ENCODE results near the gene MICALL1. TPM values are rescaled to one million over a fixed set of nuclear protein-coding genes. Genes with fewer than 3 reads are reported as not detected.
A peak's percentile ranks its signal among the peaks of the same experiment; 100 is the strongest.
"Not testable (repeated sequence)": the region's sequence is repeated elsewhere in the genome, so short reads cannot be mapped to it uniquely, and the experiment has no call there.

The MICALL1 gene
- total RNA-seq, 1 donor from 2014 or later: 31.1 TPM

DNA sequence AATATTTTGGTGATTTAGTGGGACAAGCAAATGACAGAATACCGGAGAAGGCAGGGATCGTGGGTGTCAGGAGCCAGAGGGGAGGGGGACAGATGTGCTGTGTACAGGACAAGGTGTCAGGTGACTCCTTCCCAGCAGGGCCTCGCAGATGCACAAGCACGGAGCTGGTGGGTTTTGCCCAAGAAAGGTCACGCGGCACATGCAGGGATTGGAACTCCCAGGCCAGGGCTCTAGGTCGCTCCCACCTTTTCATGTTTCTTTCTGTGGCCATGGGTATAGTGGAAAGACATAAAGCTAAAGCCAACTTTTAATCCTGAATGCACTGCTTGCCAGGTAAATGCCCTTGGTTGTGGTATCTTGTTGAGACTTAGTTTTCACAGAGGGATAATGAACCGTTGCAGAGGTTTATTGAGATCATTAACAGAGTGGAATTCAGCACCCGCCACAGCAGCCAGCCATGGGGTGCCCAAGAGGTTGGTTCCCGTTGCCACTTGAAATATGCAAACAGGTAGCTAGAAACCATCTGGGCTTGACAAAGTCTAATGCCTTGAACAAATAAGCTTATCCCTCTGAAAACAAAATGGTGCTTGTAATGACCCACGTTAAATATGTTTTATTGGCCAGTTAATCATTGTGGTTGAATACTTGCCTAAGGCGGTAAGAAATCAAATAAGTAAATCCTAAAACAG lies 37.2 kb downstream of the MICALL1 start:
- intact Hi-C loops (cut with micrococcal nuclease): no loop called here
- Mint-ChIP-seq H3K27me3 (ENCODE audit: insufficient read depth) (no peaks in the 10 kb centered on the region), H3K9me3 (no peaks in the 10 kb centered on the region)

DNA sequence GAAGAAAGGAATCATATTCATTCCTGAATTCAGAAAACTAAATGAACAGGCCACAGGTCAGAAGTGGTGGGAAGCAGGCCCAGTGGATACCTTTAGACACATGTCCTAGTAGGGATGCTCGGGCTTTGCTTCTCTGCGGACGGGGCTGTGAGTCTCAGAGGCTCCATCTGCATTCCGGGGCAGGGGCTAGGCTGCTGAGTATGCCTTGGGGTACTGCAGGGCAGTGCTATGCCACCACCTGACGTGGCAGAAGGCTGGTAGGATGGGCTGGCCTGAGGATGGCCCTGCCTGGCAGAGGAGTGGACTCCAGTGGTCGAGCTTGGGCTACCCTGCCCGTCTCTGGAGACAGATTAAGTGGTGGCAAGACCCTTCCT lies 37.7 kb downstream of the MICALL1 start:
- H3K9me3 Mint-ChIP-seq: no peaks in the 10 kb centered on the region
- H3K27me3 Mint-ChIP-seq (ENCODE audit: insufficient read depth): no peaks in the 10 kb centered on the region
- H3K4me3 Mint-ChIP-seq: no peak overlapping the region
- H3K4me1 Mint-ChIP-seq (ENCODE audit: low read depth): no peaks in the 10 kb centered on the region
- H3K27ac Mint-ChIP-seq: no peak overlapping the region
- no peak for DNase-seq (ENCODE audit: low spot score)
- H3K36me3 Mint-ChIP-seq (ENCODE audit: low read depth): peaks cover 4% of the 10 kb centered on the region
- intact Hi-C loops (cut with micrococcal nuclease): no loop called here

More for the DNA sequence above, 37.2 kb downstream of the MICALL1 start:
- H3K27ac Mint-ChIP-seq: no peak overlapping the region
- peaks cover 4% of the 10 kb centered on the region for H3K36me3 Mint-ChIP-seq (ENCODE audit: low read depth)
- H3K4me3 Mint-ChIP-seq: no peak overlapping the region
- no peaks in the 10 kb centered on the region for H3K4me1 Mint-ChIP-seq (ENCODE audit: low read depth)
- DNase-seq (ENCODE audit: low spot score): no peak

DNA sequence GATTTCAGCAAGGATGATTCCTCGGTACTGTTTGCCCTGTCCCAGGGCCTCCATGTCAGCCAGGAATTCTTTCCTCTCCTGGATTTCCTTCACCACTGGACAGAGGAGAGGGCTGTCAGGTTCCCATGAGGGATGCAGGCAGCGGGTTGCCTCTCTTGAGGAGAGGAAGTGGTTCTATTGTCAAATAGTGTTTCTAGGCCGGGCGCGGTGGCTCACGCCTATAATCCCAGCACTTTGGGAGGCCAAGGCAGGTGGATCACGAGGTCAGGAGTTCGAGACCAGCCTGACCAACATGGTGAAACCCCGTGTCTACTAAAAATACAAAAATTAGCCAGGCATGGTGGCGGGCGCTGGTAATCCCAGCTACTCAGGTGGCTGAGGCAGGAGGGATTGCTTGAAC lies 38.3 kb downstream of the MICALL1 start:
- DNase-seq (ENCODE audit: low spot score); intact Hi-C loops (cut with micrococcal nuclease); H3K4me3 Mint-ChIP-seq; H3K27me3 Mint-ChIP-seq (ENCODE audit: insufficient read depth); H3K36me3 Mint-ChIP-seq (ENCODE audit: low read depth); H3K9me3 Mint-ChIP-seq; H3K27ac Mint-ChIP-seq; H3K4me1 Mint-ChIP-seq (ENCODE audit: low read depth): not testable (repeated sequence)

DNA sequence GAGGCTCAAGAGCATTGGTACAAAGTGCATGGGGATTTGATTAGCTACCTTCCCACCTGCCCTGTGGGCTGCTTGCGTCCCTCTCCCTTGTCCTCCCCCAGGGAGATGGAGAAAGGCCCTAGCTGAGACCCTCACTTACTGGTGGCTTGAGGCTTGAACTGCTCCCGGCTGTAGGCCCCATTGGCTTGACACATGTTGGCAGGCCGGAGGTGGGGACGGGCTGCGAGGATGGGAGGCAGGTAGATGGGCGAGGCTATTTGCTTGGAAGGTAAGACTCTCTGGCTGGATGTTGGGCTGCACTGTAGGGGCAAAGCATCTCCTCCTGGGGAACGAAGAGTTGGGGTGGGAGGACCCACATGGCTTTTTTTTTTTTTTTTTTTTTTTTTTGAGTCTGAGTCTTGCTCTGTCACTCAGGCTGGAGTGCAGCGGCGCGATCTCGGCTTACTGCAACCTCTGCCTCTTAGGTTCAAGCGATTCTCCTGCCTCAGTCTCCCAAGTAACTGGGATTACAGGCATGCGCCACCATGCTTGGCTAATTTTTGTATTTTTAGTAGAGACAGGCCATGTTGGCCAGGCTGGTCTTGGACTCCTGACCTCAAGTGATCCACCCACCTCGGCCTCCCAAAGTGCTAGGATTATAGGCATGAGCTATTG lies 41.2 kb downstream of the MICALL1 start:
- DNase-seq (ENCODE audit: low spot score); H3K36me3 Mint-ChIP-seq (ENCODE audit: low read depth); H3K27me3 Mint-ChIP-seq (ENCODE audit: insufficient read depth); H3K4me3 Mint-ChIP-seq; H3K4me1 Mint-ChIP-seq (ENCODE audit: low read depth); H3K9me3 Mint-ChIP-seq; intact Hi-C loops (cut with micrococcal nuclease); H3K27ac Mint-ChIP-seq: not testable (repeated sequence)

DNA sequence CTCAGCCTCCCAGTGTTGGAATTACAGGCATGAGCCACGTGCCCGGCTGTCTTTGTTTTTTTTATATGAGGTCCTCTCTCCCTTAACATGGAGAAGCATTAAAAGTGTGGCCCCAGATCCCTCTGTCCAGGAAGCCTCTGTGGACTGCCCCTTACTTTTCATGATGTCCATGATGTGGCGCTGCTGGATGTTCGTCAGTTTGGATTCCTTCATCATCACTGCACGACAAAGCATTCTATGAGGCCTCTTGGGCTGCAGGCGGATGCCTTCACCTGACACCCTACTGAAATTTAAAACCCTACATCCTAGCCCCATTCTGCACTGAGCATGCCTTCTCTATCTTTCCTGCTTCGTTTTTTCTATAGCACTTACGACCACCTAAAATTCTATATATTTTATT lies 45.2 kb downstream of the MICALL1 start:
- intact Hi-C loops (cut with micrococcal nuclease): loop anchor here (5.0 kb wide), 1 partner anchor 204 kb away; no protein-coding TSS in a partner anchor
- Mint-ChIP-seq H3K9me3 (no peaks in the 10 kb centered on the region), H3K4me3 (no peak overlapping the region), H3K27me3 (ENCODE audit: insufficient read depth) (peaks cover 7% of the 10 kb centered on the region), H3K4me1 (ENCODE audit: low read depth) (peaks cover 26% of the 10 kb centered on the region), H3K27ac (no peak overlapping the region), H3K36me3 (ENCODE audit: low read depth) (peaks cover 4% of the 10 kb centered on the region)
- no peak for DNase-seq (ENCODE audit: low spot score)

DNA sequence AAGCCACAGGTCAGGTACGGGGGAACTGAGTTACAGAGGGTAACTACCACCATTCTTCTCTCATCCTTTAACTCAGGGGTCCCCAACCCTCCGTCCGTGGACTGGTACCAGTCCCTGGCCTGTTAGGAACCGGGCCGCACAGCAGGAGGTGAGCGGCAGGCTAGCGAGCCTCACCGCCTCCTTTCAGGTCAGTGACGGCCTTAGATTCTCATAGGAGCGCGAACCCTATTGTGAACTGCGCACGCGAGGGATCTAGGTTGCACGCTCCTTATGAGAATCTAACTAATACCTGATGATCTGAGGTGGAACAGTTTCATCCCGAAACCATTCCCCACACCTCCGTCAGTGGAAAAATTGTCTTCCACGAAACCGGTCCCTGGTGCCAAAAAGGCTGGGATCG lies 46.5 kb downstream of the MICALL1 start:
- peaks cover 16% of the 10 kb centered on the region for H3K36me3 Mint-ChIP-seq (ENCODE audit: low read depth)
- H3K27ac Mint-ChIP-seq; H3K27me3 Mint-ChIP-seq (ENCODE audit: insufficient read depth); DNase-seq (ENCODE audit: low spot score); H3K9me3 Mint-ChIP-seq: not testable (repeated sequence)
- H3K4me1 Mint-ChIP-seq (ENCODE audit: low read depth): peaks cover 26% of the 10 kb centered on the region
- peak overlapping the region; percentile 99 for H3K4me3 Mint-ChIP-seq
- intact Hi-C loops (cut with micrococcal nuclease): loop anchor here (1.0 to 5.0 kb wide), 6 partner anchors 18 to 618 kb away; partner anchors contain the start of genes DMC1, EIF3L and MICALL1

DNA sequence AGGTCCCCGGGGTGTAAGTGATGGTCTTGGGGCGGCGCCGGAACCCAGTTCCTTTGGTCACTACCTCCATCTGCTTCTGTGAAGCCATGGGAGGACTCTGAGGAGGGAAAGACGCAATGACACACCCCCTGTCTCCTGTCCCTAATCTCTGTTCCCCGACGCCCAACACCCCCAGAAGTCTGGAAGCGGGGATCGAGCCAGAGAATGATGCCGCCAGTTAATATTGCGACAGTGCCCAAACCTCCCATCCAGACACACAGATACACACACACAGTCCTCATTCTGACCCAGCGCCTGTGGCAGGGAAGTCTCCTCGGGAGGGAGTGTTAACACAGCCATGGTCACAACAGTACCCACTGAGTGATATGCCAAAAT lies 47.0 kb downstream of the MICALL1 start:
- Mint-ChIP-seq H3K4me1 (ENCODE audit: low read depth) (peaks cover 26% of the 10 kb centered on the region), H3K4me3 (peak overlapping the region; percentile 99), H3K27me3 (ENCODE audit: insufficient read depth) (peaks cover 7% of the 10 kb centered on the region), H3K36me3 (ENCODE audit: low read depth) (peaks cover 18% of the 10 kb centered on the region), H3K9me3 (no peaks in the 10 kb centered on the region), H3K27ac (peak overlapping the region; percentile 92)
- intact Hi-C loops (cut with micrococcal nuclease): loop anchor here (1.0 to 5.0 kb wide), 6 partner anchors 19 to 617 kb away; partner anchors contain the start of genes DMC1, EIF3L and MICALL1
- no peak for DNase-seq (ENCODE audit: low spot score)

DNA sequence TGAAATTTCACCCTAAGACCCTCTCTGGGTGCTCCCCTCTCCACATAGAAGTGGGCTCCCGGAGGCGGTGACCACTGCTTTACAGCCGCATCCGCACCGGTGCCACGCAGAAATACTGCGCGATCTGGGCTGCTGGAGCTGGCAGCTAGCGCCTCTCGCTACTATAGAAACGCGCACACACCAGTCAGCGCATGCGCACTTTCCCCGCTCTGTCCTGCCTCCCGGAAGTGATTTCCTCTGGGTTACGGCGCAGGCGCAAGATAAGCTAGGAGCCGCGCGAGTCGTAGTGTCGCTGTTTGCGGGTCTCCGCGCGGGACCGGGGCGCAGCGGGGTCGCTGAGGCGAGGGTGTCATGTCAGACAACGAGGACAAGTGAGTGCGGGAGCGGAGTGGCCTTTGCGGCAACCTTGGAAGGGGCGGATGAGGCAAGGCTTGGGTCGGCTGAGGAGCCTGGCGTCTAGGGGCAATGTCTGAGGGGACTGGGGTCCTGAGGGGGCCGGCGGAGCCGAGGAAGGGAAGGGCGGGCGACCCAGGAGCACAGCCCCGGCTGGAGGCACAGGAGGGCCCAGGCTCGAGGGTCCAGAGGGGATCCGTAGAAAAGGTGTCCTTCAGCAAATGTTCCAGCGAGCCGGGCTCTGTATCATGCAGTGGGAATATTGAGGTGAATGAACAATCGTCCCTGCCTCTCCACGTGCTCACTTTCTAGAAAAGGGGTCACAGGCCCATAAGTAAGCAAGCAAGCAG lies 47.5 kb downstream of the MICALL1 start, which contains the start of the genes C22orf23 and POLR2F:
Gene C22orf23 (minus strand): TSS at position 165 of the 743 bp plus-strand sequence. CDS start 452 bp downstream, outside the sequence.
Gene POLR2F (plus strand): TSS at position 263 of the 743 bp plus-strand sequence. CDS start 89 bp downstream, at position 352.
- intact Hi-C loops (cut with micrococcal nuclease): loop anchor here (1.0 to 5.0 kb wide), 6 partner anchors 19 to 617 kb away; partner anchors contain the start of genes DMC1, EIF3L and MICALL1
- peak within 1 kb of the TSS; percentile 92 for H3K27ac Mint-ChIP-seq
- no peaks in the 10 kb centered on the region for H3K9me3 Mint-ChIP-seq
- peak; percentile 94 for DNase-seq (ENCODE audit: low spot score)
- peaks cover 21% of the 10 kb centered on the region for H3K36me3 Mint-ChIP-seq (ENCODE audit: low read depth)
- H3K4me3 Mint-ChIP-seq: peak within 1 kb of the TSS; percentile 99
- peaks cover 26% of the 10 kb centered on the region for H3K4me1 Mint-ChIP-seq (ENCODE audit: low read depth)
- peaks cover 7% of the 10 kb centered on the region for H3K27me3 Mint-ChIP-seq (ENCODE audit: insufficient read depth)

DNA sequence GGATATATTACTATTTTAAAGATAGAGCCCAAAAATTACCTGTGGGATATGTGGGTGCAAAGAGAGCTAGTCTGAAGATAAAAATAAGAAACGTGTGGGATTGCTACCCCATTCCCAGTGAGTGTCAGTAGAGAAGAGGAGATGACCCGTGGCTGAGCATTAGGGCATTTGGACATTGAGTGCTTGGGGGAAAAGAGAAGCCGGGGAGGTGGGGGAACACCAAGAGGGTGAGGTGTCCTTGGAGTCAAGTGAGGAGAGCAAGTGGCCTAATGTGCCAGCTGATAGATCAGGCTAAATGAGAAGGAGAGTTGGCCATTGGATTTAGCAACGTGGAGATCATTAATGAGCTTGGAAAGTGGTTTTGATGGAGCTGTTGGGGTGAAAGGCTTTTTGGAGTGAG lies 48.6 kb downstream of the MICALL1 start:
- peaks cover 31% of the 10 kb centered on the region for H3K36me3 Mint-ChIP-seq (ENCODE audit: low read depth)
- H3K4me1 Mint-ChIP-seq (ENCODE audit: low read depth): peaks cover 26% of the 10 kb centered on the region
- peaks cover 7% of the 10 kb centered on the region for H3K27me3 Mint-ChIP-seq (ENCODE audit: insufficient read depth)
- DNase-seq (ENCODE audit: low spot score): no peak
- intact Hi-C loops (cut with micrococcal nuclease): loop anchor here (5.0 kb wide), 1 partner anchor 207 kb away; no protein-coding TSS in a partner anchor
- H3K27ac Mint-ChIP-seq: peak overlapping the region; percentile 33
- H3K9me3 Mint-ChIP-seq: no peaks in the 10 kb centered on the region
- H3K4me3 Mint-ChIP-seq: peak overlapping the region; percentile 99

DNA sequence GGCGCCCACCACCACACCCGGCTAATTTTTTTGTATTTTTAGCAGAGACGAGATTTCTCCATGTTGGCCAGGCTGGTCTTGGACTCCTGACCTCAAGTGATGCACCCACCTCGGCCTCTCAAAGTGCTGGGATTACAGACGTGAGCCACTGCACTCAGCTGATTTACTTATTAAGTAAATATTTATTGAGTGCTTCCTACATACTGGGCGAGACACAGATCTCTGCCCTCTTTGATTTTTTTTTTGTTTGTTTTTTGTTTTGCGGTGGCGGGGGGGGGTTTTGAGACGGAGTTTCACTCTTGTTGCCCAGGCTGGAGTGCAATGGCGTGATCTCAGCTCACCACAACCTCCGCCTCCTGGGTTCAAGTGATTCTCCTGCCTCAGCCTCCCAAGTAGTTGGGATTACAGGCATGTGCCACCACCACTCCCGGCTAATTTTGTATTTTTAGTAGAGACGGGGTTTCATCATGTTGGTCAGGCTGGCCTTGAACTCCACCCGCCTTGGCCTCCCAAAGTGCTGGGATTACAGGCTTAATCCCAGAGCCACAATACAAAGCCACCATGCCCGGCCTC lies 49.8 kb downstream of the MICALL1 start:
- intact Hi-C loops (cut with micrococcal nuclease); DNase-seq (ENCODE audit: low spot score); H3K27me3 Mint-ChIP-seq (ENCODE audit: insufficient read depth); H3K27ac Mint-ChIP-seq; H3K4me3 Mint-ChIP-seq; H3K9me3 Mint-ChIP-seq: not testable (repeated sequence)
- Mint-ChIP-seq H3K36me3 (ENCODE audit: low read depth) (peaks cover 31% of the 10 kb centered on the region), H3K4me1 (ENCODE audit: low read depth) (peaks cover 26% of the 10 kb centered on the region)

DNA sequence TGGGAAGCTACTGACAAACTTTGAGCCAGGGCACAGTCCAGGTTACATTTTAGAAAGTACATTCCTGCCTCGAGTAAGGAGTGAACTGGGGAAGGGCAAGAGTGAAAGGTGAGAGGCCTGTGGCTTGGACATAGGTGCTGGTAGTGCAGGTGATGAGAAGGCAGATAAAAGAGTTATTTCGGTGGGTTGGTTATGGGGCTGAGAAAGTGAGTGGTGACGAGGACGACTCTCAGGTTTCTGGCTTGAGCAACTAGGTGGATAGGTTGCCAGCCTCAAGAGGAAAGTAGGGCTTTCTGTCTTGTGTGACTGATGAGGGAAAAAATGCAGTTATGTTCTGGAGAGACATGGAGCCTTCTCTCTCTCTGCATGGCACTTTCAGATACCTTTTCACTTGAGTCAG lies 51.1 kb downstream of the MICALL1 start:
- Mint-ChIP-seq H3K4me3 (no peak overlapping the region), H3K36me3 (ENCODE audit: low read depth) (peaks cover 37% of the 10 kb centered on the region), H3K27ac (no peak overlapping the region), H3K4me1 (ENCODE audit: low read depth) (peaks cover 26% of the 10 kb centered on the region), H3K9me3 (no peaks in the 10 kb centered on the region), H3K27me3 (ENCODE audit: insufficient read depth) (peaks cover 7% of the 10 kb centered on the region)
- DNase-seq (ENCODE audit: low spot score): no peak
- intact Hi-C loops (cut with micrococcal nuclease): no loop called here

DNA sequence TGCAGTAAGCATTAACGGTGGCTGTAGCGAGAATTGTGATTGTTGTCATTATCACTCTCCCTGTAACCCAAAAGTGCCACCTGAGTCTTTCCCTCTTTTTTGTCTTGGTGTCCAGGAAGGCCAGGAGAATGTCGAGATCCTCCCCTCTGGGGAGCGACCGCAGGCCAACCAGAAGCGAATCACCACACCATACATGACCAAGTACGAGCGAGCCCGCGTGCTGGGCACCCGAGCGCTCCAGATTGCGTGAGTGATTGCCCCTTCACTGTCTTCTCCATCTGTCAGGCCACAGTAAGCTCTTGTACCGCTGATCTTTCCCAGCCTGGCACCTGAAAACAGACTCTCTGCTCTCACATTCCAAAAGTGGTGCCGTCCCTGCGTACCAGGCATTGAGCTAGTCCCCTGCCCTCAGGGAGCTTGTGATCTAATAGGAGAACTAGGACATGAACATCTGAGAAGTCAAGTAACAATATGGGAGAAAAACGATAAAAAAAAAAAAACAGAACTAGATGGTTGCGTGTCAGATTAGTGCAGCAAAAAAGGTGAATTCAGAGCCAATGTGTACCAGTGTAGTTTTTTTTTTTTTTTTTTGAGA lies 53.2 kb downstream of the MICALL1 start:
- Mint-ChIP-seq H3K36me3 (ENCODE audit: low read depth) (peaks cover 38% of the 10 kb centered on the region), H3K27me3 (ENCODE audit: insufficient read depth) (no peaks in the 10 kb centered on the region), H3K27ac (no peak overlapping the region)

More for the DNA sequence above, 53.2 kb downstream of the MICALL1 start:
- Mint-ChIP-seq H3K9me3 (no peaks in the 10 kb centered on the region), H3K4me1 (ENCODE audit: low read depth) (peaks cover 9% of the 10 kb centered on the region), H3K4me3 (no peak overlapping the region)
- intact Hi-C loops (cut with micrococcal nuclease): no loop called here
- DNase-seq (ENCODE audit: low spot score): no peak
